HT1080 (cell line): ENCODE measurements around the gene TOR1AIP2. TPM values are rescaled to one million over a fixed set of nuclear protein-coding genes. Genes with fewer than 3 reads are reported as not detected.
"Not testable (repeated sequence)": the region's sequence is repeated elsewhere in the genome, so short reads cannot be mapped to it uniquely, and the experiment has no call there.

Experiments used
- DNase-seq: peaks from one replicate; pipeline ENCODE4 v3.0.0-alpha.2; 2015; ENCODE audit warnings: low read depth
- total RNA-seq: library from RNA; depleted of rRNA; stranded (reverse); fragments of >200 nt; shearing (Covaris generic); gene quantifications from 2 replicates; pipeline ENCODE4 v1.2.3, GENCODE V29; 2014

The TOR1AIP2 gene
- total RNA-seq, 1 experiment from 2014 or later, result 168 TPM

DNA sequence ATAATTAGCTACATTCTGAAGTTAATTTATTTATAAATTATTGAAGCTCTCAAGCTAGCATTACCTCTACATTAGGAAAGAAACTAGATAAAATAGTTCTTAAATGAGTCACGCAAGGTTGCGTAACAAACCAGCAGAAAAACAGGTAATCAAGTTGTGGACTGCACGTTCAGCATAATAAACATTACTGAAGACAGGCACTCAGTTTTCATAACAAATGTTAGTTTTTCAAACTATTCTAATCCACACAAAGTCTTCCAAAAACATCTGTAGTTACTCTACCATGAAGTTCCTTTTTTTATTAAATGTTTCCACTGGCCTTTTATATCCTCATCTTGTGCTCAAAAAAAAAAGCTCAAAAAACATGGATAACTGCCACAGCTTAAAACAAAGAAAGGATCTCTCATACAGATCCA is 1.3 kb downstream of the TOR1AIP2 start:
- peak; percentile 33 for DNase-seq

DNA sequence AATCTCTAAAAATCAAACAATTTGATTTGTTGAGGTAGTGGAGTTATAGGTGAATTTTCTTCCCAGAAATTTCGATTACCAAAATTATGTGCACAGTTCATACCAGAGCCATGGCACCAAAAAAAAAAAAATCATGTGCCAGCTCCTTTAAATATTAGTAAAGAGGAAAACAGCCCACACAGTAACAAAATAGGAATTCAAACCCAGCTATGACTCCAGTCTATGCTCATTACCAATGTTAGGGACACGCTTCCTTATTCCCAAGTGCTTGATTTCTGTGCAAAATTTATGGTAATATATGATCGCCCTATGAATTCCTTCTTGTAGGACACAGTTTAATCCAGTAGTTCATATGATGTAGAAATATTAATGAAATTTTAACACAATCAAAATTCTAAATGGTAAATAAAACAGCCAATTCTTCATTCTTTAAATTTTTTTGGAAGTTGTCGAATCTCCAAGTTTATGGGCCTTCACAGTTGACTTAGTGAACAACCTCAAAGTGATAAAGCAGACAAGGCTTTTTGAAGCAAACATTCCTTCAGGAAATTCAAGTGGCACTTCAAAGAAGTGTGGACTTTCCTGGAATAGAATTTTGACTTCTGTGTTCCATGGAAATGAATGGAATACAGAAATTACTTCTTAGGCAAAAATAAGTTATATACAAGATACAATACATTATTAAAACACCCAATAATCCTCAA is 1.9 kb downstream of the TOR1AIP2 start:
- DNase-seq, result no peak

DNA sequence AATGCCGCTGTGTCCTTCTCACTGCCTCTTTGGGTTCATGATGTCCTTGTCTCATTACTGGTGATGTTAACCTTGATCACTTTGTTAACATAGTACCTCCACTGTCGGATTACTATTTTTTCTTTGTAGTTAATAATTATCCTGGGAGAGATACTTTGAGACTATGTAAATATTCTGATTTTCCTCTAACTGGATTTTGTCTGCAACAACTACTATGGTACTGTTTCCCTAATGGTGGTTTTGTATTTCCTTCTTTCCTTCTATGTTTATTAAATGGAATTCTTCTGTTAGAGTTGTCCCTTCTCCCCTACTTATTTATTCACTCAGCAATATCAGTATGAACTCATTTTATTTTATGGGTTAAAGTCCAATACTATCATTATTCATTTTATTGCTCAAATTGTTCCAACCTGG is 4.2 kb downstream of the TOR1AIP2 start:
- DNase-seq, result no peak

DNA sequence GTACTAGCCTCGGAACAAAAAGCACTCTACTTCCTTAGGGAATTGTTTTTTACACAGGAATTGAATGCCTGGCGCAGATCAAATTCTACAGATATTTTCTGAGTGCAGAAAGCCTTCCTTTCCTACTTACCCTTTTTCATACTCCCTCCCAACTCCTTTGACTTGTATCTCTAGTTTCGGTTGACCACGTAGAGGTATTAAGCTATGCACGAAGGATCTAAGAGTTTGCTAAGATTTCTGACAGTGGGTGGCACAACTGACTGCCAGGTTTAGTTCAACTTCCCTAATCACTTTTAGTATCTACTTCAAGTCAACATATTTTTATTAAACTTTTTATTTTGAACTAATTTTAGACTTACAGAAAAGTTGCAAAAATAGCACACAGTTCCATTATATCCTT is 5.0 kb downstream of the TOR1AIP2 start:
- no peak for DNase-seq

DNA sequence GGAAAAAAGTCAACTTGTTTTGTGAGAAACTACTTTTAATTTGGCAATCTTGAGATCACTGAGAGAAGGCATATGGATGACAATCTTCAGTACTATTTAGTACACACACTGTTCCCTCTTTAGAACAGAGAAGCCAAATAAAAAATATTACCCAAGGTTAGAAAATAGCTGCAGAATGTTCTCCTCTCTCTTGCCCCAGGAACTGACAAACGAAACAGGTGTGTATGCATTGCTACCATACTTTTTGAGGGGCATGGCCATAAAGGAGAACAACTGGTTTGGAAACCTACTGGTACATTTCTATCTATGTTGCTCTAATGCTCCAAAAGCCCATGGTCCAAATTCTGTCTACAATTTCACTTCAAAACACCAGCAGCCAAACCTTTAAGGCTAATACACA is 5.7 kb downstream of the TOR1AIP2 start:
- no peak for DNase-seq

DNA sequence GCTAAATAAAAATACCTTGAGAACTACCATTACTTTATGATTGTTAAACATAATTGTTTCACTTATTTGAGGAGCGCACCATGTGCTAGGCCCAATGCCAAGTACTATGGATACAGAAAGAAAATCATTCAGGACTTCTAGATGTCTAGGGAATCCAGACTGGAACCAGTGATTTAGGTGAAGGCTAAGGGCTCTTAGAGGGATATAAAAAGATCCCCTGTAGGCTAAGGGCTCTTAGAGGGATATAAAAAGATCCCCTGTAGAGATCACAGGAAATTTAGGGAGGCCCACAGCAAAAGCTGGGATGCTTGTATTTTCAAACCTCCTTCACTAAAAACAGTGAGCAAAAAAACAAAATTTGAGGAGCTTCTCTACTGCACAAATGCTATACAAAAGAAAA is 6.7 kb downstream of the TOR1AIP2 start:
- no peak for DNase-seq

DNA sequence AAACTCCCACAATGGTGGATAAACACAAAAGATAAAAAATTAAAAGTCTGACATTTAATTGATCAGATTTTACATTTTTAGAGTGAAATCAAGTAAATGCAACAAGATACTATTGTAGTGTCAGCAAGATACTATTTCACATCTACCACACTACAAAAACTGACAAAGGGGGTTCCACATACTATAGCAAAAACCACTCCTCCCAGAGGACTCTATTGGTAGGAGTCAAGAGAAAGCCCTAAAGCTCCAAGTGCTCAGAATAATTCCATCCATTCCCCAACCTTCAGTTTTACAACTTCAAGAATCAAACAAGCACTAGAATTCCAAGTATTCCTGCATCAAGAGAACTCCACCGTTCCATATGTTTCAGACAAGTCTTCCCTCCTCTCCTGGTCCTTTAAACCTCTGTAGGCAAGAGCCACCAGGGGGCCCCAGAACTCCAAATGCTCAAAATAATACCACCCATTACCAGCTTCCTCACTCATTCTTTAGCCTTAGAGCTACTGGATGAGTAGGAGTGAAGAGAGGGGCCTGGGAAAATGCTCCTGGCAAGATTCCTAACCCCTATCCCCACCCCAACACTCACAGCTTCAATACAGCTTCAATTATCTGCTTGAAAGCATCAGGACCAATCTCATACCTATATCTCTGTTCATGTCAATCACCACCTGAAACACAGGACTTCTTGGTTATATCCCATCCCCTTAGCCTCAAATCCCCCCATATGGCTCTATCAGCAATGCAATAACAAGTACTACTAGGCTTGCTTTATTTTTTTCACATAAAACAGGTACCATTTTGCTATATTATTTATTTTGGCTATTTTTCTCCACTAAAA is 9.9 kb downstream of the TOR1AIP2 start:
- peak; percentile 59 for DNase-seq

DNA sequence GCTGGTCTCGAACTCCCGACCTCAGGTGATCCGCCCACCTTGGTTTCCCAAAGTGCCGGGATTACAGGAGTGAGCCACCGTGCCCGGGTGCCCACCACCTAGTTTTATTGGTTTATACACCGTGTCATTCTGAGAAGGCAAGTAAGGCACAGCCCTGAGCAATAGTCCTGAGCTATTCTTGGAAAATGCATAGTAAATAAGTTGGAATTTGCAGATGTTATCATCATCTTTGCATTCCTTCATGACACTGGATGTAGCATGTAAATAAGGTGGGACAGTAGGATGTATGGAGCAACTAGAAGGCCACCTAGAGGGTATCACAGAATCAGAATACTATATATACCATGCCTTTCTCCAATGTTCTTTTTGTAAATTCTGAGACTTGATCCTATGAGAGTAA is 11.0 kb downstream of the TOR1AIP2 start:
- no peak for DNase-seq

DNA sequence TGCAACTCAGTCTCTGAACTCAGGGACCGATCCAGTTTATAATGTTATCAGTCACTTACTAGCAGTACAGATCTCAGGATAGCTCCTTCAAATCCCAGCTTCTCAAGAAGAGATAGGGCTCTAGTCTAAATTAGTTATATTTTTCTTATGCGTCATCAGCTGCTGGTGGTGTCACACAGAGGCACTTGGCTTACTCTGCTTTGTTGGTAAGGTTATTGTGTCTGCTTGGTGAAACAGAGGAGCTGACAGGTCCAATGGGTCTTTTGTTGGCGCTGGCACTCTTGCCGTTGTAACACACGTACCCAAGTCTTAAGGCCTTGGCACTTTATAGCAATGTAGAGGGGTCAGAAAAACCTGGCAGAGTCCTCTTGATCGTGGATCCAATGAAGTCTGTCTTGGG is 12.2 kb downstream of the TOR1AIP2 start:
- no peak for DNase-seq

DNA sequence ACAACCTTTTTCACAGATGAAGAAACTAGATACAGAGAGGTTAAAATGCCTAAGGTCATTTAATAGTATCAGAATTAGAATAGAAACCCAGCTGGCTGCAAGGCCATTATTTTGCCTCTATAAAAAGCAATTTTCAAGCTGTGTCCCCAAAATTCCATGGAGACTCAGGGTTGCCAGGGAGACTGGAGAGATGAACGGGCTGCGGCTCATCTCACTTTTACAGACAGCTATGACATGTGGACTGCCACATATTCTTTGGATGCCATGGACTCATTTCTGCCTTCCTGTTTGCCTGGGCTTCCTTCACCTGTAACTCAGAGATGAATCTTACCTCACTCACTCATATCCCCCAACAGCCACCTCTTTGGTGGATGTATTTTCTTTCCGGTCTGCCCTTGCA is 17.0 kb downstream of the TOR1AIP2 start:
- no peak for DNase-seq

DNA sequence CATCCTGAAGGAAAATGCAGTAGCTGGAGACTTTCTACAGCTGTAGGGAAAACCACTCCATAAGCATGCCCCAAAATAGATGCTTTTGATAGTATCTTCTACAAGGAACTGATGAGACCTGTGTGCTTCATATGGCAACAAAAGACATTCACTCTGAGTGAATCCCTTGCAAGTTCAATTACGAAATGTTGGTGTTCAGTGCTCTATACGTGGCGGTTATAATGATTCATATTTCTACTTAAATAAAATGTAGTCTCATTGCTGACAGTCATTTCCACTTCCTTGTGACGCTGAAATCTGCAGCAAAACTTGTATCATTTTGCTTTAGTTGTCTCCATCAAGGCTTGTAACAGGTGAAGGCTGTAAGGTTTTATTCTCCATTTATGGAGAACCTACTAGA is 20.6 kb downstream of the TOR1AIP2 start:
- no peak for DNase-seq

DNA sequence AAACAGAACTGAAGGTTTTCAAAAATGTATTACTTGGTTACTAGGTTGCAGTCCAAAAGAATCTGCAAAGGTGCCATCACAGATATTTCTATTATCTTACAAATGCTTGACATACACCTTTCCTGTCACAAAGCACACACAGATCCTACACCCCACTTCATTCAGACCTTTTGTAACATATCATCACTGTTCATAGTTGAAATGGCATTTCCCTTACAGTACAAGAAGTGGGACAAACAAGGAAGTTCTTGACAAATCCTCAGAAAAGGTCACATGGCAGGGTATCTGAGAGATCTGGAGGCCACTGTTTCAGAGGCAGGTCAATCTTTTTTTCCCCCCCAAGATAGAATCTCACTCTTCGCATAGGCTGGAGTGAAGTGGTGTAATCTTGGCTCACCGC is 21.3 kb downstream of the TOR1AIP2 start:
- DNase-seq, result no peak

DNA sequence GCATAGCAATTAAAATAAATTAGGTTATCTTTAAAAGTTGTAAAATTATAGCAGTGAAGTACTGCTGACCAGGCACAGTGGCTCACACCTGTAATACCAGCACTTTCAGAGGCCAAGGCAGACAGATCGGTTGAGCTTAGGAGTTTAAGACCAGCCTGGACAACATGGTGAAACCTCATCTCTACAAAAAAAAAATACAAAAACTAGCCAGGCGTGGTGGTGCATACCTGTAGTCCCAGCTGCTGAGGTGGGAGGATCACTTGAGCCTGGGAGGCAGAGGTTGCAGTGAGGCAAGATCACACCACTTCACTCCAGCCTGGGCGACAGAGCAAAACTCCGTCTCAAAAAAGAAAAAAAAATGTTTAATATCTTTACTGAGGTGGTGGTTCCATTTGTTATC is 21.8 kb downstream of the TOR1AIP2 start:
- DNase-seq, result not testable (repeated sequence)

DNA sequence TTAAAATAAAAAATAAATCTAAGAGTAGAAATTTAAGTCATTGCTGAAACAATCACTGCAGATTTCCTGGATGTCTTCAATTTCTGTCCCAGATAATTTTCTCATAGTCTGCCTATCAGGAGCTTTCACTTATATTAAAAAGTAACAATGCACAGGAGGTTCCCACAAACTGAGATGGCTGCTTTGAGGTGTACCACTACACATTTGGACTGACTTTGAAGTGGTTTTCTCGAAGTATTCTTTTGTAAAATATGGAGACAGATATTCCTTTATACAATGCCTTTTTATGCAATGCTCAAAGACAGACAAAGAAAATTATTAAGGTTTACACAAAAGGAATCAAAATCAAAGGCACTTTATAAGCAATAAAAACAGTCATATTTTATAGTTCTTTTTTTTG is 24.5 kb downstream of the TOR1AIP2 start:
- DNase-seq, result no peak

DNA sequence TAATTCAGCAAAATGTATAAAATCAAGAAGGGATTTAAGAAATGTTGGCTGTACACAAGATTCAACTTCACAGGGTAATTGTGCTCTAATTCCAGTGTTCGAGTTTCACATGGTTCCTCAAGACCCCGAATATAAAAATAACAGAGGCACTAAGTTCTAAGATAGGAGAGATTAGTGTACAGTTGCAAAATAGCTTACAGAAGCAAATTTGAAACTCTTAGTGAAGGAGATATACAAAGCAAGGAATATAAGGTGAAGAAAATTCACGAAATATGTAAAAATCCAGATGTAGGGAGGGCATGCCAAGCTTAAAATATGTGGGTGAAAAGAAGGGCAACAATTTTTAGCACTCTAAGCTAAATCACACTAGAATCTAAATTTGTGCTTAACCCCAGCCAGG is 29.4 kb downstream of the TOR1AIP2 start:
- DNase-seq, result no peak

DNA sequence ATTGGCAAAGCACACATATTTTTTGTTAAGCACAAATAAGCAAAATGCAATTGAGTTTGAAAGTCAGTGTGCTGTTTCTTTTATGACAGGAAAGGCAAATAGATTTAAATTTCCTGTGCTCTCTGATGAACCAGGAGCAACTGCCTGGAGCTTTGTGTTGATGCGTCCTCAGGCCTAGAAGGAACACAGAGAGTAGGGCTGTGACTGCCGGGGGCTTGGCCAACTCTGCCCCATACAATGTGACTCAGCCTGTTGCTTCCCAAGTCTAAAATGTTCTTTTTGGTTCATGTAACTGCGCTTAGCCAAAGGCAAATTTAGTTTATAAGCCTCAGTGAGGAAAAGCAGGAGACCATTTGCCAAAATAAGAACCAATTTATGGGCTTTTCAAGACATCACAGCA is 37.5 kb downstream of the TOR1AIP2 start:
- DNase-seq, result no peak

DNA sequence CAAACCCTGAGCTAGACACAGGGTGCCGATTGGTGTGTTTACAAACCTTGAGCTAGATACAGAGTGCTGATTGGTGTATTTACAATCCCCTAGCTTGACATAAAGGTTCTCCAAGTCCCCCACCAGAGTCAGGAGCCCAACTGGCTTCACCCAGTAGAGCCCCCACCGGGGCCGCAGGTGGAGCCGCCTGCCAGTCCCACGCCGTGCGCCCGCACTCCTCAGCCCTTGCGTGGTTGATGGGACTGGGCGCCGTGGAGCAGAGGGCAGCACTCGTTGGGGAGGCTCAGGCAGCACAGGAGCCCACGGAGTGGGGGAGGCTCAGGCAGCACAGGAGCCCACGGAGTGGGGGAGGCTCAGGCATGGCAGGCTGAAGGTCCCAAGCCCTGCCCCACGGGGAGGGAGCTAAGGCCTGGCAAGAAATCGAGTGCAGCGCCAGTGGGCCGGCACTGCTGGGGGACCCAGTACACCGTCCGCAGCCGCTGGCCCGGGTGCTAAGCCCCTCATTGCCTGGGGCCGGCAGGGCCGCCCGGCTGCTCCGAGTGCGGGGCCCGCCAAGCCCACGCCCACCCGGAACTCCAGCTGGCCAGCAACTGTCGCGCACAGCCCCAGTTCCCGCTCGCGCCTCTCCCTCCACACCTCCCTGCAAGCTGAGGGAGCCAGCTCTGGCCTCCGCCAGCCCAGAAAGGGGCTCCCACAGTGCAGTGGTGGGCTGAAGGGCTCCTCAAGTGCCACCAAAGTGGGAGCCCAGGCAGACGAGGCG is 40.7 kb downstream of the TOR1AIP2 start:
- DNase-seq, result not testable (repeated sequence)

DNA sequence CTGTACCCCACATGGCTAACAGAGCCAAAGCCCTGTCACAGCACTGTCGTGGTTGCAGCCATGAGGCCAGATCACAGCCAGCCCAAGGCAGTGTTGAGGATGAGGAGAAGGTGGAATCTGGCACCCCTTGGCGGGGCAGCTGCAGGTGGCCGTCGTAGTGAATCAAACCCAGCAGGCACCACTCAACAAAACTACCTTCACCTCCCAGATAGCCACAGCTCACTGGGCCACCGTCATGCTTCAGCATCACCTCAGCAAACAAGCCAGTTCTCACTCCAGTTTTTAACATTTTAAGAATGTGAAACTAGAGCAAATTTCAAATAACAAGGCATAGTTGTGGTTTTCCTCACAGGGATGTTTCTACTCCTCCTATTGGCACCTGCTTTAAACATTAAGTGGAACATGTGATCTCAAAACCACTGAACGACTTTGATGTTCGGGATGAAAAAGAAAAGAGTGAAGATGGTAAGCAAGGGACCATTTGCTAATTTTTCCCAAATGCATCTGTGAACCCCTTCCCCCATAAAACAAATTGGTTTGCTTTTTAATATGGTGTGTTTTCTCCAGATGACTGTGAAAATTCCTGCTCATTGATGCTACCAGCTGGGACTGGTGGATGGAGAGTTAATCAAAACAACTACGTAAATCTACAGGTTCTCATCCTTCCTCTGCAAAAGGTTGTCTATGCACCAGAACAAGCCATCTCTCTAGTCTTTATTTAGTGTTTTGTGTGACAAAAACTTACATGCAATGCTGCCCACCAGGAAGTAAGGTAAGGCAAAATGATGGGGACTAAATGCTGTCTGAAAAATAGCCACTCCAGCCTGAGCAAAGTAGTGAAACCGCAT is 45.5 kb downstream of the TOR1AIP2 start:
- no peak for DNase-seq

DNA sequence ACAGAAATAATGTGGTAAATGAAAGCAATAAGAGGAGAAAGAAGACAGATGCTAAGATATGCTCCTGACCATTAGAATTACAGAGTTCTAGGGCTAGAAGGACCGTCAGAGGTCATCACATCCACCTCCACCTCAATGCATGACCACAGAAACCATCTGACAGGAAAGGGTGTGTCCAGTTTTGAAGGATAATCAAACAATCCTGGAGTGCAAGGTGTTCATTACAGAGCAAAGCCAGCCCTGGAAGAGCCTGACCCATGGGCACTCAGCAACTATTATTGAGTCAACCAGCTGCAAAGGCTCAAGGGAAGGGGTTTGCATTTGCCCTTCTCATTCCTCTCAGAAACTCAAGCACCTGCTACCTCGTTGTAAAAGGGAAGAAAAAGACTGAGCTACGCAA is 46.4 kb downstream of the TOR1AIP2 start:
- DNase-seq, result no peak

DNA sequence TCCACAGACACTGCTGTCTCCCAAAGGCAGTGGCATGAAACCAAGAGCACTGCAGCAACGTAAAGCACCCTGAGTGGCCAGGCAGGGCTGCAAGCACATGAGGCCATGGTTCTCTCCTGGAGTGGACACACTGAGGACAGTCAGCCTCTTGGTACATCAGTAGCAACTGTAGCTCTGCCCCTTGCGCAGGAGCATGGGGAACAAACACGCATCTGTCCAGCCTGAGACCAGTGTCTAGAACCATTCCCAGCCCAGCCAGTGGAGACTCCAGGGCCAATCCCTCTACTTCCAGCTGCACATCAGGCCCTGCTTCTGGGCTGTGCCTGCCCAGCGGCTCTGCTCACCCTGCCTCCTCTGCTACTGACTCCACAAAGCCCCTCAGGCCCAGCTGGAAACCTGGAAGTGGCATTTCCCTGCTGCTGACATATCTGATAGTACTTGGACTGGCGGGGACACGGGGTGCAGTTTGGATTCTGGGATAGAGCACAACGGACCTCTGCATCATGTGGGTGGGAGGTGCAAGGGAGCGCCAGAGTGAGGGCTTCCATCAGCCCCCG is 49.0 kb downstream of the TOR1AIP2 start:
- DNase-seq, result no peak
